Activated gamma-delta T cell (primary cell): ENCODE results near the gene RHOBTB3.
"Not testable (repeated sequence)": the region's sequence is repeated elsewhere in the genome, so short reads cannot be mapped to it uniquely, and the experiment has no call there.

Source experiments
- DNase-seq: peaks from one replicate; lab custom pipeline; 2025; lab: John Stamatoyannopoulos, UW
- total RNA-seq, 2 donors: gene quantifications; one replicate each; lab custom pipeline; 2026; lab: John Stamatoyannopoulos, UW

Gene RHOBTB3
- total RNA-seq, result 0.97 to 6.8 reads per million in 2 donors

GRCh38 chr5:95730730-95731570, at the start of gene RHOBTB3:
TSS of gene RHOBTB3 (plus strand) at chr5:95731336. CDS start at chr5:95731683, 347 bp downstream.
- DNase-seq, result peak; percentile 26

- DNase-seq, result no peak
Observed at GRCh38 chr5:95682891-95683290, 48.2 kb upstream of the RHOBTB3 start, which contains the start of gene SPATA9. TSS of gene SPATA9 (minus strand) at chr5:95682991. CDS start at chr5:95682854, 137 bp downstream.

GRCh38 chr5:95684361-95684760, 46.8 kb upstream of the RHOBTB3 start:
- DNase-seq, result no peak

- no peak for DNase-seq
Observed at GRCh38 chr5:95686651-95687050, 44.5 kb upstream of the RHOBTB3 start.

- no peak for DNase-seq
Observed at GRCh38 chr5:95689680-95690079, 41.5 kb upstream of the RHOBTB3 start.

- no peak for DNase-seq
Observed at GRCh38 chr5:95690333-95690732, 40.8 kb upstream of the RHOBTB3 start.

- DNase-seq, result no peak
Observed at GRCh38 chr5:95697781-95698681, 33.1 kb upstream of the RHOBTB3 start.

GRCh38 chr5:95699337-95699736, 31.8 kb upstream of the RHOBTB3 start:
- no peak for DNase-seq

- DNase-seq, result no peak
Observed at GRCh38 chr5:95701074-95701473, 30.1 kb upstream of the RHOBTB3 start.

- no peak for DNase-seq
Observed at GRCh38 chr5:95704150-95704549, 27.0 kb upstream of the RHOBTB3 start.

- not testable (repeated sequence) for DNase-seq
Observed at GRCh38 chr5:95706196-95706595, 24.9 kb upstream of the RHOBTB3 start.

GRCh38 chr5:95707055-95707454, 24.1 kb upstream of the RHOBTB3 start:
- no peak for DNase-seq

GRCh38 chr5:95707534-95708188, 23.5 kb upstream of the RHOBTB3 start:
- not testable (repeated sequence) for DNase-seq

GRCh38 chr5:95708876-95709275, 22.3 kb upstream of the RHOBTB3 start:
- DNase-seq, result no peak

GRCh38 chr5:95709967-95710650, 21.0 kb upstream of the RHOBTB3 start:
- DNase-seq, result no peak

- not testable (repeated sequence) for DNase-seq
Observed at GRCh38 chr5:95710651-95711500, 20.3 kb upstream of the RHOBTB3 start.

- DNase-seq, result no peak
Observed at GRCh38 chr5:95711501-95712346, 19.4 kb upstream of the RHOBTB3 start.

GRCh38 chr5:95712347-95712958, 18.7 kb upstream of the RHOBTB3 start:
- no peak for DNase-seq

GRCh38 chr5:95713246-95713645, 17.9 kb upstream of the RHOBTB3 start:
- not testable (repeated sequence) for DNase-seq
